ENCODE results near the gene IDH3A. TPM values are rescaled to one million over a fixed set of nuclear protein-coding genes. Genes with fewer than 3 reads are reported as not detected.

IDH3A gene
- total RNA-seq, 4 donors from 2014 or later = 55.1 to 155 (median 83.3) TPM

- H3K9me3 ChIP-seq = no peaks in the 10 kb centered on the region
- TF ChIP-seq CTCF (IDR thresholded peaks at IDR 0.05) (no peak), POLR2A (IDR thresholded peaks at IDR 0.05) (no peak)
- peaks cover 12 to 22% of the 10 kb centered on the region in 2 donors for H3K4me1 ChIP-seq
- no peak for DNase-seq
- H3K27ac ChIP-seq = no peak overlapping the region
- H3K27me3 ChIP-seq = no peaks in the 10 kb centered on the region
- WGBS, 2 donors = 85% methylated on average over 9 to 12 of the region's 12 CpGs
- intact Hi-C loops (cut with DNase I) = no loop called here
- H3K36me3 ChIP-seq = no peaks in the 10 kb centered on the region
- no peak overlapping the region for H3K4me3 ChIP-seq (replicated peaks in 1 of 3)
These were observed 57.4 kb downstream of the IDH3A start for GRCh38 chr15:78206326-78207109.

GRCh38 chr15:78207110-78207458 lies 57.9 kb downstream of the IDH3A start:
- 95 to 97% methylated on average over 5 of the region's 5 CpGs for WGBS, 2 donors
- H3K4me1 ChIP-seq = peaks cover 12 to 22% of the 10 kb centered on the region in 2 donors
- H3K27ac ChIP-seq = no peak overlapping the region
- no peaks in the 10 kb centered on the region for H3K27me3 ChIP-seq
- H3K36me3 ChIP-seq = no peaks in the 10 kb centered on the region
- no peak for DNase-seq
- no peak overlapping the region for H3K4me3 ChIP-seq (replicated peaks in 1 of 3)
- intact Hi-C loops (cut with DNase I) = no loop called here
- TF ChIP-seq POLR2A (IDR thresholded peaks at IDR 0.05) (no peak), CTCF (IDR thresholded peaks at IDR 0.05) (no peak)
- no peaks in the 10 kb centered on the region for H3K9me3 ChIP-seq

- WGBS, 2 donors = 90% methylated on average over 7 to 8 of the region's 8 CpGs
- Histone ChIP-seq H3K9me3 (no peaks in the 10 kb centered on the region), H3K27ac (no peak overlapping the region), H3K36me3 (no peaks in the 10 kb centered on the region), H3K27me3 (no peaks in the 10 kb centered on the region), H3K4me3 (replicated peaks in 1 of 3) (no peak overlapping the region), H3K4me1 (peaks cover 12 to 26% of the 10 kb centered on the region in 2 donors)
- DNase-seq = no peak
- TF ChIP-seq CTCF (IDR thresholded peaks at IDR 0.05) (no peak), POLR2A (IDR thresholded peaks at IDR 0.05) (no peak)
- intact Hi-C loops (cut with DNase I) = no loop called here
These were observed 58.6 kb downstream of the IDH3A start for GRCh38 chr15:78207641-78208340.

GRCh38 chr15:78208341-78208844 lies 59.2 kb downstream of the IDH3A start:
- Histone ChIP-seq H3K9me3 (no peaks in the 10 kb centered on the region), H3K4me1 (peaks cover 12 to 26% of the 10 kb centered on the region in 2 donors), H3K27me3 (no peaks in the 10 kb centered on the region), H3K4me3 (replicated peaks in 1 of 3) (no peak overlapping the region), H3K27ac (no peak overlapping the region), H3K36me3 (no peaks in the 10 kb centered on the region)
- WGBS, 2 donors = 89 to 93% methylated on average over 8 of the region's 8 CpGs
- no peak for TF ChIP-seq CTCF (IDR thresholded peaks at IDR 0.05)
- TF ChIP-seq POLR2A (IDR thresholded peaks at IDR 0.05) = no peak
- no peak for DNase-seq
- intact Hi-C loops (cut with DNase I) = no loop called here

All from thyroid gland (tissue), 4 donors.